SJSA1 (cell line): Measurements from ENCODE around the gene NSL1. TPM values are rescaled to one million over a fixed set of nuclear protein-coding genes. Genes with fewer than 3 reads are reported as not detected.

Experiments used
- total RNA-seq: library from RNA; depleted of rRNA; stranded (reverse); fragments of >200 nt; shearing (Covaris generic); gene quantifications from 2 replicates; pipeline ENCODE4 v1.2.3, GENCODE V29; 2014; rRNA removed

Gene NSL1
- total RNA-seq, 1 experiment from 2014 or later, result 83.3 TPM

Other genes with a start within 250 kb of the NSL1 start
- gene ATF3, start 183.0 kb downstream of the NSL1 start, total RNA-seq, result 10.1 and 14.9 TPM in 2 replicates
- gene BATF3, start 91.9 kb downstream of the NSL1 start, total RNA-seq, result 1.8 and 3.3 TPM in 2 replicates
- gene TATDN3, start 117 bp upstream of the NSL1 start, total RNA-seq, result 8.4 and 14.6 TPM in 2 replicates
- not detected in 2 replicates for gene SPATA45, start 55.9 kb upstream of the NSL1 start, total RNA-seq
- gene FLVCR1, start 66.5 kb upstream of the NSL1 start, total RNA-seq, result 9.6 and 18.8 TPM in 2 replicates
- 1.0 and 2.7 TPM in 2 replicates for gene VASH2, start 158.8 kb upstream of the NSL1 start, total RNA-seq
- 25.8 and 42.3 TPM in 2 replicates for gene ANGEL2, start 224.1 kb upstream of the NSL1 start, total RNA-seq